ENCODE measurements around the gene FYCO1.
A peak's percentile ranks its signal among the peaks of the same experiment; 100 is the strongest.

FYCO1 gene

GRCh38 chr3:45988804-45989203 is 6.8 kb downstream of the FYCO1 start:
- Histone ChIP-seq H3K36me3 (ENCODE audit: control insufficient read depth in 1 of 2, insufficient read depth in 2 of 2, low read length in 2 of 2) (peaks cover 6 to 8% of the 10 kb centered on the region in 2 donors), H3K4me1 (ENCODE audit: control insufficient read depth in 1 of 2, insufficient read depth in 2 of 2, low read length in 2 of 2) (peaks cover 48 to 83% of the 10 kb centered on the region in 2 donors), H3K9me3 (ENCODE audit: control insufficient read depth in 1 of 2, low read length in 2 of 2) (no peaks in the 10 kb centered on the region), H3K4me3 (ENCODE audit: low read depth in 1 of 2, low read length in 2 of 2) (no peak overlapping the region), H3K27ac (ENCODE audit: low read length) (peak overlapping the region; percentile 90), H3K27me3 (ENCODE audit: low read depth, low read length) (no peaks in the 10 kb centered on the region)

GRCh38 chr3:45988362-45988761 is 7.3 kb downstream of the FYCO1 start:
- Histone ChIP-seq H3K27ac (ENCODE audit: low read length) (peak overlapping the region; percentile 90), H3K27me3 (ENCODE audit: low read depth, low read length) (no peaks in the 10 kb centered on the region), H3K36me3 (ENCODE audit: control insufficient read depth in 1 of 2, insufficient read depth in 2 of 2, low read length in 2 of 2) (peaks cover 10 to 13% of the 10 kb centered on the region in 2 donors), H3K9me3 (ENCODE audit: control insufficient read depth in 1 of 2, low read length in 2 of 2) (no peaks in the 10 kb centered on the region), H3K4me1 (ENCODE audit: control insufficient read depth in 1 of 2, insufficient read depth in 2 of 2, low read length in 2 of 2) (peaks cover 48 to 79% of the 10 kb centered on the region in 2 donors), H3K4me3 (ENCODE audit: low read depth in 1 of 2, low read length in 2 of 2) (no peak overlapping the region)

- no peak overlapping the region for H3K4me3 ChIP-seq (ENCODE audit: low read depth in 1 of 2, low read length in 2 of 2)
- H3K27ac ChIP-seq (ENCODE audit: low read length): peak overlapping the region; percentile 90
- H3K27me3 ChIP-seq (ENCODE audit: low read depth, low read length): no peaks in the 10 kb centered on the region
- no peaks in the 10 kb centered on the region for H3K9me3 ChIP-seq (ENCODE audit: control insufficient read depth in 1 of 2, low read length in 2 of 2)
- H3K4me1 ChIP-seq (ENCODE audit: control insufficient read depth in 1 of 2, insufficient read depth in 2 of 2, low read length in 2 of 2): peaks cover 48 to 71% of the 10 kb centered on the region in 2 donors
- H3K36me3 ChIP-seq (ENCODE audit: control insufficient read depth in 1 of 2, insufficient read depth in 2 of 2, low read length in 2 of 2): peaks cover 16 to 20% of the 10 kb centered on the region in 2 donors
Observed at GRCh38 chr3:45987368-45988291, 8.0 kb downstream of the FYCO1 start.

GRCh38 chr3:45986303-45986982 is 9.2 kb downstream of the FYCO1 start:
- H3K36me3 ChIP-seq (ENCODE audit: control insufficient read depth in 1 of 2, insufficient read depth in 2 of 2, low read length in 2 of 2): peaks cover 28 to 31% of the 10 kb centered on the region in 2 donors
- peak overlapping the region; percentile 90 for H3K27ac ChIP-seq (ENCODE audit: low read length)
- H3K4me3 ChIP-seq (ENCODE audit: low read depth in 1 of 2, low read length in 2 of 2): no peak overlapping the region
- H3K4me1 ChIP-seq (ENCODE audit: control insufficient read depth in 1 of 2, insufficient read depth in 2 of 2, low read length in 2 of 2): peaks cover 48 to 59% of the 10 kb centered on the region in 2 donors
- no peaks in the 10 kb centered on the region for H3K27me3 ChIP-seq (ENCODE audit: low read depth, low read length)
- no peaks in the 10 kb centered on the region for H3K9me3 ChIP-seq (ENCODE audit: control insufficient read depth in 1 of 2, low read length in 2 of 2)

- peaks cover 48 to 57% of the 10 kb centered on the region in 2 donors for H3K4me1 ChIP-seq (ENCODE audit: control insufficient read depth in 1 of 2, insufficient read depth in 2 of 2, low read length in 2 of 2)
- H3K27ac ChIP-seq (ENCODE audit: low read length): peak overlapping the region; percentile 90
- peaks cover 35 to 38% of the 10 kb centered on the region in 2 donors for H3K36me3 ChIP-seq (ENCODE audit: control insufficient read depth in 1 of 2, insufficient read depth in 2 of 2, low read length in 2 of 2)
- H3K27me3 ChIP-seq (ENCODE audit: low read depth, low read length): no peaks in the 10 kb centered on the region
- H3K4me3 ChIP-seq (ENCODE audit: low read depth in 1 of 2, low read length in 2 of 2): no peak overlapping the region
- H3K9me3 ChIP-seq (ENCODE audit: control insufficient read depth in 1 of 2, low read length in 2 of 2): no peaks in the 10 kb centered on the region
Observed at GRCh38 chr3:45985532-45986302, 9.9 kb downstream of the FYCO1 start.

- peaks cover 48 to 50% of the 10 kb centered on the region in 2 donors for H3K4me1 ChIP-seq (ENCODE audit: control insufficient read depth in 1 of 2, insufficient read depth in 2 of 2, low read length in 2 of 2)
- H3K36me3 ChIP-seq (ENCODE audit: control insufficient read depth in 1 of 2, insufficient read depth in 2 of 2, low read length in 2 of 2): peaks cover 40 to 45% of the 10 kb centered on the region in 2 donors
- no peaks in the 10 kb centered on the region for H3K9me3 ChIP-seq (ENCODE audit: control insufficient read depth in 1 of 2, low read length in 2 of 2)
- H3K27ac ChIP-seq (ENCODE audit: low read length): peak overlapping the region; percentile 90
- no peak overlapping the region for H3K4me3 ChIP-seq (ENCODE audit: low read depth in 1 of 2, low read length in 2 of 2)
- H3K27me3 ChIP-seq (ENCODE audit: low read depth, low read length): no peaks in the 10 kb centered on the region
Observed at GRCh38 chr3:45984331-45985312, 11.0 kb downstream of the FYCO1 start.

GRCh38 chr3:45983770-45984169 is 11.9 kb downstream of the FYCO1 start:
- Histone ChIP-seq H3K27ac (ENCODE audit: low read length) (no peak overlapping the region), H3K4me1 (ENCODE audit: control insufficient read depth in 1 of 2, insufficient read depth in 2 of 2, low read length in 2 of 2) (peaks cover 40 to 42% of the 10 kb centered on the region in 2 donors)

GRCh38 chr3:45981346-45982074 is 14.1 kb downstream of the FYCO1 start:
- Histone ChIP-seq H3K4me1 (ENCODE audit: control insufficient read depth in 1 of 2, insufficient read depth in 2 of 2, low read length in 2 of 2) (peaks cover 18 to 19% of the 10 kb centered on the region in 2 donors), H3K27ac (ENCODE audit: low read length) (peak overlapping the region; percentile 15), H3K36me3 (ENCODE audit: control insufficient read depth in 1 of 2, insufficient read depth in 2 of 2, low read length in 2 of 2) (peaks cover 60 to 67% of the 10 kb centered on the region in 2 donors), H3K9me3 (ENCODE audit: control insufficient read depth in 1 of 2, low read length in 2 of 2) (no peaks in the 10 kb centered on the region), H3K27me3 (ENCODE audit: low read depth, low read length) (no peaks in the 10 kb centered on the region), H3K4me3 (ENCODE audit: low read depth in 1 of 2, low read length in 2 of 2) (no peak overlapping the region)

More at GRCh38 chr3:45983770-45984169, 11.9 kb downstream of the FYCO1 start:
- no peak overlapping the region for H3K4me3 ChIP-seq (ENCODE audit: low read depth in 1 of 2, low read length in 2 of 2)
- H3K36me3 ChIP-seq (ENCODE audit: control insufficient read depth in 1 of 2, insufficient read depth in 2 of 2, low read length in 2 of 2): peaks cover 47 to 51% of the 10 kb centered on the region in 2 donors
- H3K9me3 ChIP-seq (ENCODE audit: control insufficient read depth in 1 of 2, low read length in 2 of 2): no peaks in the 10 kb centered on the region
- no peaks in the 10 kb centered on the region for H3K27me3 ChIP-seq (ENCODE audit: low read depth, low read length)

GRCh38 chr3:45980819-45981218 is 14.8 kb downstream of the FYCO1 start:
- Histone ChIP-seq H3K4me3 (ENCODE audit: low read depth in 1 of 2, low read length in 2 of 2) (no peak overlapping the region), H3K27ac (ENCODE audit: low read length) (peak overlapping the region; percentile 15), H3K9me3 (ENCODE audit: control insufficient read depth in 1 of 2, low read length in 2 of 2) (no peaks in the 10 kb centered on the region), H3K4me1 (ENCODE audit: control insufficient read depth in 1 of 2, insufficient read depth in 2 of 2, low read length in 2 of 2) (peaks cover 11 to 12% of the 10 kb centered on the region in 2 donors), H3K36me3 (ENCODE audit: control insufficient read depth in 1 of 2, insufficient read depth in 2 of 2, low read length in 2 of 2) (peaks cover 67 to 74% of the 10 kb centered on the region in 2 donors), H3K27me3 (ENCODE audit: low read depth, low read length) (no peaks in the 10 kb centered on the region)
